KMS-11 (cell line): Measurements from ENCODE around the gene RAPGEF2.
"Not testable (repeated sequence)": the region's sequence is repeated elsewhere in the genome, so short reads cannot be mapped to it uniquely, and the experiment has no call there.

Experiments
- H2AFZ ChIP-seq: fragments of 200-600 bp; sonication (generic); 2 replicates; pipeline ENCODE4 v1.6.1; 2016; ENCODE audit warnings: antibody characterized with exemption, mixed run types, low read depth
- H3K27ac ChIP-seq: fragments of 200-600 bp; sonication (generic); 2 replicates; pipeline ENCODE4 v1.6.1; 2016; ENCODE audit warnings: mild to moderate bottlenecking, mixed run types
- H3K27me3 ChIP-seq: fragments of 200-600 bp; sonication (generic); 2 replicates; pipeline ENCODE4 v1.6.1; 2017; ENCODE audit warnings: mild to moderate bottlenecking, low read depth, mixed run types, moderate library complexity; ENCODE audit not compliant: insufficient read depth
- H3K36me3 ChIP-seq: fragments of 200-600 bp; sonication (generic); 2 replicates; pipeline ENCODE4 v1.6.1; 2017; ENCODE audit warnings: mild to moderate bottlenecking, mixed run types; ENCODE audit not compliant: insufficient read depth
- H3K4me1 ChIP-seq: fragments of 200-600 bp; sonication (generic); 2 replicates; pipeline ENCODE4 v1.6.1; 2016; ENCODE audit warnings: mild to moderate bottlenecking, low read depth, mixed run types; ENCODE audit not compliant: poor library complexity, severe bottlenecking
- H3K4me2 ChIP-seq: fragments of 200-600 bp; sonication (generic); 2 replicates; pipeline ENCODE4 v1.7.0; 2016; ENCODE audit warnings: mild to moderate bottlenecking, mixed run types
- H3K4me3 ChIP-seq: fragments of 200-600 bp; sonication (generic); IDR thresholded peaks from 2 replicates; pipeline ENCODE4 v1.6.1; 2017; ENCODE audit warnings: low read depth, low read length, mixed read lengths; ENCODE audit not compliant: insufficient read depth
- H3K79me2 ChIP-seq: fragments of 200-600 bp; sonication (generic); 2 replicates; pipeline ENCODE4 v1.6.1; 2016; ENCODE audit warnings: low read depth, mixed run types; ENCODE audit not compliant: insufficient read depth
- H3K9ac ChIP-seq: fragments of 200-600 bp; sonication (generic); 2 replicates; pipeline ENCODE4 v1.6.1; 2016; ENCODE audit warnings: mild to moderate bottlenecking, mixed run types
- H4K20me1 ChIP-seq: fragments of 200-600 bp; sonication (generic); 2 replicates; pipeline ENCODE4 v1.6.1; 2016; ENCODE audit warnings: mild to moderate bottlenecking, mixed run types; ENCODE audit not compliant: insufficient read depth
- CTCF ChIP-seq: fragments of 200-600 bp; sonication (generic); conservative IDR thresholded peaks from 2 replicates; pipeline ENCODE4 v1.6.1; 2017; ENCODE audit warnings: low read depth, mild to moderate bottlenecking, antibody characterized with exemption, low read length, moderate library complexity, mixed read lengths

Gene RAPGEF2

GRCh38 chr4:159378056-159378616, 275.3 kb downstream of the RAPGEF2 start:
- no peaks in the 10 kb centered on the region for H3K27me3 ChIP-seq
- no peaks in the 10 kb centered on the region for H3K36me3 ChIP-seq

GRCh38 chr4:159379064-159379463, 276.2 kb downstream of the RAPGEF2 start:
- not testable (repeated sequence) for H3K9ac ChIP-seq, H3K4me1 ChIP-seq, H4K20me1 ChIP-seq, H3K27me3 ChIP-seq, H3K36me3 ChIP-seq, H2AFZ ChIP-seq, H3K27ac ChIP-seq, H3K4me2 ChIP-seq, H3K4me3 ChIP-seq, H3K79me2 ChIP-seq

More at GRCh38 chr4:159378056-159378616, 275.3 kb downstream of the RAPGEF2 start:
- Histone ChIP-seq H3K79me2 (no peaks in the 10 kb centered on the region), H3K4me1 (no peaks in the 10 kb centered on the region), H3K27ac (no peak overlapping the region), H2AFZ (no peak overlapping the region), H3K4me3 (no peak overlapping the region), H3K4me2 (no peak overlapping the region), H3K9ac (no peak overlapping the region), H4K20me1 (no peaks in the 10 kb centered on the region)
- TF ChIP-seq CTCF = no peak

GRCh38 chr4:159379836-159380235, 277.0 kb downstream of the RAPGEF2 start:
- no peaks in the 10 kb centered on the region for H3K36me3 ChIP-seq

GRCh38 chr4:159382856-159383561, 280.1 kb downstream of the RAPGEF2 start:
- no peak overlapping the region for H3K9ac ChIP-seq
- H4K20me1 ChIP-seq = no peaks in the 10 kb centered on the region
- H3K36me3 ChIP-seq = no peaks in the 10 kb centered on the region
- no peaks in the 10 kb centered on the region for H3K27me3 ChIP-seq
- no peak overlapping the region for H3K4me2 ChIP-seq
- no peak overlapping the region for H2AFZ ChIP-seq
- no peak overlapping the region for H3K27ac ChIP-seq
- TF ChIP-seq CTCF = no peak
- no peaks in the 10 kb centered on the region for H3K79me2 ChIP-seq
- no peak overlapping the region for H3K4me3 ChIP-seq
- H3K4me1 ChIP-seq = no peaks in the 10 kb centered on the region

More at GRCh38 chr4:159379836-159380235, 277.0 kb downstream of the RAPGEF2 start:
- H3K4me2 ChIP-seq = no peak overlapping the region
- H3K27ac ChIP-seq = no peak overlapping the region
- TF ChIP-seq CTCF = no peak
- no peak overlapping the region for H2AFZ ChIP-seq
- H3K79me2 ChIP-seq = no peaks in the 10 kb centered on the region
- H3K4me3 ChIP-seq = no peak overlapping the region
- H3K9ac ChIP-seq = no peak overlapping the region
- no peaks in the 10 kb centered on the region for H3K4me1 ChIP-seq
- H3K27me3 ChIP-seq = no peaks in the 10 kb centered on the region
- H4K20me1 ChIP-seq = no peaks in the 10 kb centered on the region

GRCh38 chr4:159383562-159383931, 280.7 kb downstream of the RAPGEF2 start:
- Histone ChIP-seq H2AFZ (no peak overlapping the region), H3K4me1 (no peaks in the 10 kb centered on the region), H3K27me3 (no peaks in the 10 kb centered on the region), H4K20me1 (no peaks in the 10 kb centered on the region), H3K9ac (no peak overlapping the region), H3K4me2 (no peak overlapping the region), H3K4me3 (no peak overlapping the region), H3K79me2 (no peaks in the 10 kb centered on the region), H3K27ac (no peak overlapping the region), H3K36me3 (no peaks in the 10 kb centered on the region)
- no peak for TF ChIP-seq CTCF
